ENCODE measurements around the gene ZNF22.
A peak's percentile ranks its signal among the peaks of the same experiment; 100 is the strongest.

ZNF22 gene

GRCh38 chr10:45000752-45001380 is at the start of gene ZNF22:
ZNF22 (plus strand) TSS chr10:45000923; CDS start chr10:45003369, 2,446 bp downstream.
- peak; percentile 55 for DNase-seq

DNA sequence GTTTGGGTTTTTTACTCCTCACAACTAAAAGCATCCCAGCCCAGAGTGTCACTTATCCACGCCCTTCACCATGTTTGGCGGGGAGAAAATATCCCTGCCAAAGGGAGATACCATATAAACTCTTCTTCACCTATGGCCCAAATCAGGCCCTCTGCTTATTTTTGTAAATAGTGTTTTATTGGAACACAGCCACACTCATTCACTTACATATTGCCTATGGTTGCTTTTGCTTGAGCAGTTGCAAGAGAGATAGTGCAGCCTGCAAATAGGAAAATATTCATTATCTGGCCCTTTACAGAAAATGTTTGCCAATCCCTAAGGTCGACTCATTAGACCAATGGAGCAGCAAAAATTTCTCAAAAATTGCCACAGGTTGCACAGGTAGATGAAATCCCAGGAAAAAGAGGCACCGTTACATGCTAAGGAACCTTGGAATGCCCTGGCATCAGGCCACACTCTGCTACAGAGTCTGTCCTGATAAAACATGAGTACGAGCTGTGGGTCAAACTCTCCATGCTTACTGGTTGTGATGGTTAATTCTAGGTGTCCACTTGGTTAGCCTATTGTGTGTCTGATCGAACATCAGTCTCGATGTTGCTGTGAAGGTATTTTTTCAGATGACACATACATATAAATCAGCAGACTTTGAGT is 49.0 kb upstream of the ZNF22 start:
- no peak for DNase-seq

DNA sequence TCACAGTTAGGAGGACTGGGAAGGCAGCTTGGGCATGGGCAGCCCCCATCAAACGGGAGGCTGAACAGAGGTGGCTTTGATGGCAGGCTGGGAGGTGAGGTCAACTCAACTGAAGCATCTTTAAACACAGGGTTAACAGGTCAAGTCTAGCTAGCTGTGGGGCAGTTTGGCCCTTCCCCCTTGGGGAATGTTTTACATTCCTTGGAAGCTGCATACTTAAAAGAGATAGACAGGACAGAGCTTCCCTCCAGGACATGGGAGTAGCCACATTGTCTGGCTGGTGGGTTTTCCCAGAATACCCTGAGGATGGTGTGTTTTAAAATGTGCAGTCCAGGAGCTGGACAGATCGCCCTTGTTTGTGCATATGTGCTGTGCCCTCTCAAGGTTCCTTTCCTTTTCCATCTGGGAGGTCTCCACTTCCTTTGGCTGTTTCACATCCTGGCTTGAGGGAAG is 47.9 kb upstream of the ZNF22 start:
- no peak for DNase-seq

GRCh38 chr10:44954042-44954441 is 46.7 kb upstream of the ZNF22 start:
- DNase-seq, result no peak

DNA sequence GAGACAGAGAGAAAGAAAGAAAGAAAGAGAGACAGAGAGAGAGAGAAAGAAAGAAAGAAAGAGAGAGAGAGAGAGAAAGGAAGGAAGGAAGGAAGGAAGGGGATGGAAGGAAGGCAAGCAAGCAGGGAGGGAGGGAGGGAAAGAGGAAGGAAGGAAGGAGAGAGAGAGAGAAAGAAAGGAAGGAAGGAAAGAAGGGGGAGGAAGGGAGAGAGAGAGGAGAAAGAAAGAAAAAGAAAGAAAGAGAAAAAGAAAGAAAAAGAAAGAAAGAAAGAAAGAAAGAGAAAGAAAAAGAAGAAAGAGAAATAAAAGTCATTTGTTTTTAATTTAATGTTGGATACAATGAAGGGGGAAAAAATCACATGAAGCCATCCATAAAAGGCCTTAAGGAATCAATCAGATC is 45.8 kb upstream of the ZNF22 start:
- no peak for DNase-seq

- DNase-seq, result no peak
Measured at GRCh38 chr10:44955413-44956070, 45.2 kb upstream of the ZNF22 start.

- no peak for DNase-seq
Measured at GRCh38 chr10:44956226-44956625, 44.5 kb upstream of the ZNF22 start.

- DNase-seq, result no peak
Measured at GRCh38 chr10:44956717-44957706, 43.7 kb upstream of the ZNF22 start.

- DNase-seq, result no peak
Measured at GRCh38 chr10:44958196-44958897, 42.4 kb upstream of the ZNF22 start.

DNA sequence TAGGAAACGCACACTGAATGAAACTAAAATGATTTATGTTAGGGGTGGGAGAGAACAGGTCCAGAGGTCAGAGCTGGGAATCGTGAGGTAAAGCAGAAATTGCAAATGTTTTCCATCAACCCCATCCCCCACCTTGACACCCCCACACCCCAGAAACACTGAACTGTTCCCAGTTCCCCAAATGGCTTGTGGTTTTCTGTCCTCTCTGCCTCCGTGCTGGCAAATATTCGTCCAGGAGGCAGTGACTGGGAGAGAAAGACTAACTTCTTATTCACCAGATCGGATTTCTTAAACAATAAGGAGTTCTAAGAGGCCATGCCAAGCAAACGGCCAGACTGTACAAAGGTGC is 41.9 kb upstream of the ZNF22 start:
- no peak for DNase-seq

GRCh38 chr10:44959247-44960087 is 41.3 kb upstream of the ZNF22 start, which contains the start of gene RASSF4:
RASSF4 (plus strand) TSS chr10:44959802; CDS start chr10:44970203, 10,401 bp downstream.
- peak; percentile 84 for DNase-seq

- DNase-seq, result no peak
Measured at GRCh38 chr10:44960088-44960460, 40.6 kb upstream of the ZNF22 start.

GRCh38 chr10:44960482-44961229 is 40.1 kb upstream of the ZNF22 start:
- DNase-seq, result no peak

DNA sequence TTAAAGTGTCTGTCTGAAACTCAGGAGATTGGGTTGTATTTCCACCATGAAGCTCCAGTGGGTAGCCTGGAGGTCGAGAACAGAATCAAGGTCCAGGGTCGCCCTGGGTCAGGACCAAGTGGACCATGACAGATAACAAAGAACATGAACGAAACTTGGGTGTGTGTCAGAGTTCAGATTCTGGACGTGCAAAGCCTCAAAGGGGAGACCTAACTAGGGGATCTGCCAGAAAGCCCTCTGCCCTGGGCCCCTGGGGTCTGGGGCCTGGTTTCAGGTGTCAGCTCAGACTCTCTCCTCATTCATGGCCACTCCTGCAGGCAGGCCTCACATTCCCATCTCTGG is 39.5 kb upstream of the ZNF22 start:
- no peak for DNase-seq

DNA sequence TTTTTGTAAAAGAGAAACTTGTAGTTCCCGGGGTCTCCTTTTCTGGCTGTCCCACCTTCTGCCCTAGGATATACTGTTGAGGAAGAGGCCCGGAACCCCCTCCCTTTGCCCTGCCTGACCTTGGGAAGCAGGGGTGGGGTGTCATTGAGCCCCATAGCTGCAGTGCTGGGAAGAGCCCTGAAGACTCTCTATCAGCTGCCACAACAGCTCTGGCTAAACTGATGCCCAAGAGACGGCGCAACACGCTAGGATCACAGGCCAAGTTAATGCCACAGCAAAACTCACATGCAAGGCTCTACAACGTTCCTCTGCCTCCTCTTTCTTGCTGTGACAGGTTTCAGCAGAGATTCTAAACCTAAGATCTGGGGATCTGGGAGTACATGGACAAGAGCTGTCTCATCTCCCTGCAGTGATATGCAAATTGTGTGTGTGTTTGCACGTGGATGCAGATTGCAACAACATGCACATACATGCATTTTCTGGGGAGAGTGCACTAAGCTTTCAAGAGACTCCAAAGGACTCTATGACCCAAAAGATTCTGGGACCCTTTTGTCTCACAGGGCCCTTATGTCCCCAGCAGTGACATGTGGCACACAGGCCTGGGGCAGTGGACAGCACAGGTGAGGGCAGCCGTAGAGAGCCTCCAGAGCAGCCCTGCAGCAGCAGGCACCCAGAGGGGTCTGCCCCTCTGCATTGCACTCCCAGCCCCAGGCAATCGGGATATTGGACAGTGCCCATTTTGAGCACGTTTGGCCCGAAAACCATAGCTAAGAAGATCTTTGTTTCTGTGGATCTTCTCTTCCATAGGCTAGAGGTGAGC is 38.6 kb upstream of the ZNF22 start:
- DNase-seq, result no peak

DNA sequence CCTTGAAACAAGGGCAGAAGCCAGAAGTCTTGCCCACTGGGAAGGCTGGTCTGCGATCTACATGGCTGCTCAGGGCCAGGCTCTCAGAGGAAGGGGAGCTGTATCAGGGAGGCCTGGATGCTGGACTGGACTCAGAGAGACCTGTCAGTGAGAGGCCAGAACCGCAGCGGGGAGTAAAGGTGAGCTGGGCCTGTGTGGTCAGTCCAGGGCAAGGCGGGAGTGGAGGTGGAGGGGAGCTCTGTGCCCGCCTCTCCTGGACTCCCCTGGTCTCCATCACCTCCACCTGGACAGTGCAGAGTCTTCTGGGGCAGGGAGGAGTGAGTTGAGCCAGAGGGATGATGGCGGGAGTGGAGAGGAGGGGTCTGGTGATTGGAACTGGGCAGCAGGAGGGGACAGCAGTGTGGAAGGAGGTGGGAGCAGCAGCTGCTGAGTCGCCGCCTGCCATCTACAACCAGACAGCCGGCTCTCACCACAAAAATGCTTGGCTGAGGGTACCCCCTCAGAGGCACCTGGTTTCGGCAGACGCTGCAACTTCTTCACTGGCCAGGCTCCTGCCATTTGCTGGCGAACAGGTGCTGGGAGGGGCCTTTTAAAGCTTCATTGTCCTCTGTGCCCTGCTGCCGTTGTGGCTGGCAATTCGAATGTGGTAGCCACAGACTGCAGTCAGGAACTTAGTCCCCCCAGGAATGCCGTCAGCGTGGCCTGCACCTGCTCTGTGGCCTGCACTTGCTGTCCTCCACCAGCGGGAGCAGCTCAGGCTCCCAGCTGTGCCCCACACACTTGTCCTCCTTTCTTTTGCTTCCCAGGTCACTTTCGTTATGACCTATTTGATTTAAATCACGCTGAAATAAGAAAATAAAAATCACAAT is 37.6 kb upstream of the ZNF22 start:
- DNase-seq, result no peak

DNA sequence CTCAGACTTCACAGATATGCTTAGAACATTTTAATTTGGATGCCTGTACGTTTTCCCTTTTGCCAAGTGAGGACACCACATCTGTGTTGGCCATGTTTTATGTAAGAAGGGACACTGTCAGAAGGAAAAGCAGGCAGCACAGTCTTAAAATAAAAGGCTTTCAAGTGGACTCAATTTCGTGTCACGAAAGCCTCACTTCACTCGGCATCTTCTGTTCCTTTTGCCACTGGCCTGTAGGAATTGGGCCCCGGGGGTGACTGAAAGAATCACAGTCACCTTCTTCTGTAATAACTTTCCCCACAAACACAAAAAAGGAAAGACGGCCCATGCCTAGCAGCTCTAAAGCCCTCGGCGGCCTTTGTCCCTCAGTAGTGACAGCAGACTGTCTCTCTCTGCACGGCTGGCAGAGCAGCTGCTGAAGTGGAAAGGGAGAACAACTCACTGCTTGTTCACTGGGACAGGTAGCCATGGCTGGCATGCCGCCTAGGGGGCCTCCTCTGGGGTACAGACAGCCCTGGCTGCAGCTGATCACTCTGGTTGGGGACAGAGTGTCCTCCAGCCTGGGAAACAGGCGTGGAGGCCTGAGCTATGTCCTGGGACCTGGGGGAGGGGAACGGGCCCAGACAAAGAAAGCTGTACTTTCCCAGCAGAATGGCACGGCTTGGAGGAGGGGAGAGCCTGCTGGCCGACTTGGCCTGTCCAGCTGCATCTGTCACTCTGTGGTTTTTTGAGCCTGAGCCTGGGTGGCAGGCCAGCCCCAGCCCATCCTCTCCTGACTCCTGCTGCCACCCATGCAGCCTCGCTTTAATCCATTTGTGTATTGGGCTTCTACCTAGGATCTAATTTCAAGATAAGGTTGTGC is 36.7 kb upstream of the ZNF22 start:
- no peak for DNase-seq

- DNase-seq, result no peak
Measured at GRCh38 chr10:44965104-44965503, 35.6 kb upstream of the ZNF22 start.

Data from activated CD4-positive, alpha-beta T cell treated with anti-CD3 and anti-CD28 coated beads for 1 hour (primary cell).